Activated T-cell treated with anti-CD3 and anti-CD28 coated beads, Interleukin-2, amount 50 U/mL, for 24 hours (primary cell): ENCODE data around the gene SCGB1C2.

Experiments used
- DNase-seq: peaks from one replicate; pipeline ENCODE4 v3.0.0-alpha.2; 2020
- H3K27ac Mint-ChIP-seq: 2 replicates; pipeline ENCODE4 v1.8.0; 2020; ENCODE audit warnings: mild to moderate bottlenecking, mixed read lengths
- H3K27me3 Mint-ChIP-seq: 2 replicates; pipeline ENCODE4 v1.8.0; 2020; ENCODE audit warnings: mixed read lengths
- H3K36me3 Mint-ChIP-seq: 2 replicates; pipeline ENCODE4 v1.8.0; 2020; ENCODE audit warnings: low read depth, mixed read lengths
- H3K4me1 Mint-ChIP-seq: 2 replicates; pipeline ENCODE4 v1.8.0; 2020; ENCODE audit warnings: low read depth, mixed read lengths
- H3K4me3 Mint-ChIP-seq: 2 replicates; pipeline ENCODE4 v1.8.0; 2020; ENCODE audit warnings: mild to moderate bottlenecking, moderate library complexity, mixed read lengths
- H3K9me3 Mint-ChIP-seq: 2 replicates; pipeline ENCODE4 v1.8.0; 2020; ENCODE audit warnings: mixed read lengths

Gene SCGB1C2

DNA sequence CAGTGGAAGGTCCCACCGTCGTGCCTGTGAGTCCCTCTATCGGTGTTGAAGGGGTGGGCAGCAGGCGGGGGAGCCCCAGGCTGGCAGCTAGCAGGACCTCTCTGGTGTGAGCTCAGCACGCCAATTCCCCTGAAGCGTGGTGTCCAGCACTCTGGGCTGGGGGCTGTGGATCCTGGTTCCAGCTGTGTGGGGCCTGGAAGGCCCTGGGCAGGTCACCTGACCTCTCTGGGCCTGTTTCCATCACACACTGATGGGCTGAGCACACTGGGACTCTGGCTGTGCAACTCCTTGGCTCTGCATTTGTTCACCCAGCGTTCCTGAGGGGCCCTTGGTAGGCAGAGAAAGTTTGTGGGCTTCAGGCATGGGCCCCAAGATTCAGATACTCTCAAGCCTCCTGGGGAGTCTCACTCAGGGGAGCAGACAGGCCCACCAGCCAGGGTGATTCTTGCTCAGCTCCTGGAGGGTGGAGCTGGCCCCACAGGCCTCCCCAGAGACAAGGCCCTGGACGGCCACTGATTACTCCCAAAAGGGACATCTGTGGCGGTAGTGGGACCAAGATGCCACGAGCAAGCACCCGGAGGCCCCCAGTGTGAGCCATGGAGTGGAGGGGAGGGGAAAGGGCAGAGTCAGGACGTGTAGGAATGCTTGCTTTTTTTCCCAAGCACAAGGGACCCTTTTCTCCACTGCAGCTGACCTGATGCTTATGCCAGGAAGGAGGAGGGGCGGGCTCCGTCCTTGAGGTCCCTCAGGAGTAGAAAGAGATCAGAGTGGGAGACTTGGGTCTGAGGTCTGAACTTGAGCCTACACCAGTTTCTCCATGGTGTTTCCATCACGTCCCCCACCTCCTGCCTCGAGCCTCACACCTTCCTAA is 8.5 kb downstream of the SCGB1C2 start:
- H3K9me3 Mint-ChIP-seq: no peaks in the 10 kb centered on the region
- H3K4me1 Mint-ChIP-seq: peaks cover 2% of the 10 kb centered on the region
- H3K4me3 Mint-ChIP-seq: no peak overlapping the region
- peak; percentile 20 for DNase-seq
- H3K27ac Mint-ChIP-seq: no peak overlapping the region
- no peaks in the 10 kb centered on the region for H3K36me3 Mint-ChIP-seq
- H3K27me3 Mint-ChIP-seq: peaks cover 7% of the 10 kb centered on the region

- Mint-ChIP-seq H3K27me3 (peaks cover 7% of the 10 kb centered on the region), H3K36me3 (no peaks in the 10 kb centered on the region), H3K9me3 (no peaks in the 10 kb centered on the region)
Measured at GRCh38 chr17:146546-146945, 9.2 kb downstream of the SCGB1C2 start.

DNA sequence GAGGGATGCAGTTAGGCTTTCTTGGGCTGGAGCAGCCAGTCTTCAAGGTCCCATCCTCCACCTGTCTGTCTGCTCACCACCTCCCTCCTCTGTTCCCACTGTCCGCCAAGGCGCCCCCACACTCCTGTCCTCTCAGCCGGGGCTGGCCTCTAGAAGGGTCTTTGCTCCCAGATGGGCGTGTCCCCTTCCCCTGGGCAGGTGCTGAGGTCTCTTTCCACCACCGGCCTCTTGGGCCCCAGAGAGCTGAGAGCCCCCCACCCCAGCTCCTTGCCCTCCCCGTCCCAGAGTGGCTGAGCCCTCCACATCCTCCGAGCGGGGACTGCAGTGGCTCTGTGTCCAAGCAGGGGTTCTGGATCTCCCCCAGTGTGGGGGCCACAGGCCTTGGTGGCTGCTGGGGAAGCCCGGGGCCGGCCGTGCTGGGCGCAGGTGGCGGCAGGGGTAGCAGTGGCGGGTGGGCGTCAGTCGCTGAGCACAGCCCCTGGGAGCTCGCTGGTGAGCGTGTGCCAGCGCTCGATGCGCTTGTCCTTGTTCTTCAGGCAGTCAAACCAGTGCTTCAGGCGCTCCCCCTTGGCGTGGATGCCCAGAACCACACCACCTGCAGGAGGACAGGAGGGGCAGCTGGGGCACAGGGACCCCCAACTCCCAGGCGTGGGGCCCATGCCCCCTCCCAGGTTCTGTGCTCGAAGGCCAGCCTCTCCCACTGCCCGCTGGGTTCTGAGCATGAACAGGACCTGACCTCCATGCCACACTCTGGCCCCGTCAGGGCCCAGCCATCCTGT is 9.8 kb downstream of the SCGB1C2 start:
- no peaks in the 10 kb centered on the region for H3K36me3 Mint-ChIP-seq
- DNase-seq: peak; percentile 16
- no peaks in the 10 kb centered on the region for H3K9me3 Mint-ChIP-seq
- H3K4me3 Mint-ChIP-seq: no peak overlapping the region
- H3K27ac Mint-ChIP-seq: no peak overlapping the region
- peaks cover 5% of the 10 kb centered on the region for H3K27me3 Mint-ChIP-seq
- H3K4me1 Mint-ChIP-seq: peaks cover 2% of the 10 kb centered on the region

More at GRCh38 chr17:146546-146945, 9.2 kb downstream of the SCGB1C2 start:
- H3K27ac Mint-ChIP-seq: no peak overlapping the region
- DNase-seq: no peak
- peaks cover 2% of the 10 kb centered on the region for H3K4me1 Mint-ChIP-seq
- no peak overlapping the region for H3K4me3 Mint-ChIP-seq

GRCh38 chr17:147796-148740 is 10.7 kb downstream of the SCGB1C2 start:
- Mint-ChIP-seq H3K4me3 (no peak overlapping the region), H3K27me3 (peaks cover 3% of the 10 kb centered on the region), H3K27ac (no peak overlapping the region), H3K36me3 (no peaks in the 10 kb centered on the region), H3K4me1 (peaks cover 2% of the 10 kb centered on the region), H3K9me3 (no peaks in the 10 kb centered on the region)
- DNase-seq: peak; percentile 17

DNA sequence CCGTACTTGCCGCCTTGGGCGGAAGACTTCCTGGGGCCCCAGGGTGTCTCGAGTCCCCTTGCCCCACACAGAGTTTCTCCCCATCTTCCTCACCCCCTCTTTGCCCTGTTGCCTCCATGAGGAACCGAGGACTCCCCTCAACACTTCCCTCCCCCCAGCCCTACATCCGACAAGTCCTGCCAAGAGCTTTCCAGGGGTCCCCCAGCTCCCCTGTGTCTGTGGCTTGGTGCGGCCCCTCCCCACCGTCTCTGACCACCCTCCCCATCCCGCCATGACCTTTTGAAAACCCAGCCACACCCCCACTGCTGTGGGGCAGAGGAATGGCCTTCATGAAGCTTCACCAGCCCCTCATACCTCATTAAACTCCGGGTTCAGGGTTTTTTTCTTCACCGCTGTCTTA is 11.4 kb downstream of the SCGB1C2 start:
- Mint-ChIP-seq H3K27me3 (no peaks in the 10 kb centered on the region), H3K9me3 (no peaks in the 10 kb centered on the region), H3K36me3 (no peaks in the 10 kb centered on the region), H3K4me1 (no peaks in the 10 kb centered on the region), H3K27ac (no peak overlapping the region), H3K4me3 (no peak overlapping the region)
- DNase-seq: no peak

GRCh38 chr17:149231-149630 is 11.9 kb downstream of the SCGB1C2 start:
- no peak overlapping the region for H3K27ac Mint-ChIP-seq
- H3K9me3 Mint-ChIP-seq: no peaks in the 10 kb centered on the region
- H3K36me3 Mint-ChIP-seq: no peaks in the 10 kb centered on the region

GRCh38 chr17:149897-150584 is 12.7 kb downstream of the SCGB1C2 start:
- Mint-ChIP-seq H3K4me1 (no peaks in the 10 kb centered on the region), H3K36me3 (no peaks in the 10 kb centered on the region), H3K27me3 (no peaks in the 10 kb centered on the region), H3K27ac (no peak overlapping the region), H3K9me3 (no peaks in the 10 kb centered on the region), H3K4me3 (no peak overlapping the region)
- no peak for DNase-seq

More at GRCh38 chr17:149231-149630, 11.9 kb downstream of the SCGB1C2 start:
- no peak overlapping the region for H3K4me3 Mint-ChIP-seq
- no peaks in the 10 kb centered on the region for H3K4me1 Mint-ChIP-seq
- no peaks in the 10 kb centered on the region for H3K27me3 Mint-ChIP-seq
- DNase-seq: no peak

DNA sequence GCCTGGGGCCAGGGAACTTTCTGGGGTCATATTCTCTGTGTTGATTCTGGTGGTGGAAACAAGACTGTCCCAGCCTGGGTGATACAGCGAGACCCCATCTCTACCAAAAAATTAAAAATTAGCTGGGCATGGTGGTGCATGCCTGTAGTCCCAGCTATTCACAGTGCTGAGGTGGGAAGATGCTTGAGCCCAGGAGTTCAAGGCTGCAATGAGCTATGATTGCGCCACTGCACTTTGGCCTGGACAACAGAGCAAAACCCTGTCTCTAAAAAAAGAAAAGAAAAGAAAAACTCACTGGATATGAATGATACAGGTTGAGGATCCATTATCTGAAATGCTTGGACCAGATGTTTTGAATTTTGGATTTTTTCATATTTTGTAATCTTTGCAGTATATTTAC is 13.6 kb downstream of the SCGB1C2 start:
- H3K9me3 Mint-ChIP-seq: no peaks in the 10 kb centered on the region
- no peaks in the 10 kb centered on the region for H3K4me1 Mint-ChIP-seq
- H3K27me3 Mint-ChIP-seq: no peaks in the 10 kb centered on the region
- H3K4me3 Mint-ChIP-seq: no peak overlapping the region
- H3K27ac Mint-ChIP-seq: no peak overlapping the region
- no peak for DNase-seq
- no peaks in the 10 kb centered on the region for H3K36me3 Mint-ChIP-seq

GRCh38 chr17:151886-152859 is 14.8 kb downstream of the SCGB1C2 start:
- Mint-ChIP-seq H3K27ac (no peak overlapping the region), H3K4me1 (no peaks in the 10 kb centered on the region), H3K36me3 (no peaks in the 10 kb centered on the region), H3K4me3 (no peak overlapping the region), H3K27me3 (no peaks in the 10 kb centered on the region), H3K9me3 (no peaks in the 10 kb centered on the region)
- no peak for DNase-seq

GRCh38 chr17:152860-153420 is 15.6 kb downstream of the SCGB1C2 start:
- no peaks in the 10 kb centered on the region for H3K4me1 Mint-ChIP-seq
- no peaks in the 10 kb centered on the region for H3K36me3 Mint-ChIP-seq
- no peak overlapping the region for H3K27ac Mint-ChIP-seq
- H3K9me3 Mint-ChIP-seq: no peaks in the 10 kb centered on the region
- H3K27me3 Mint-ChIP-seq: no peaks in the 10 kb centered on the region
- no peak overlapping the region for H3K4me3 Mint-ChIP-seq
- DNase-seq: no peak

DNA sequence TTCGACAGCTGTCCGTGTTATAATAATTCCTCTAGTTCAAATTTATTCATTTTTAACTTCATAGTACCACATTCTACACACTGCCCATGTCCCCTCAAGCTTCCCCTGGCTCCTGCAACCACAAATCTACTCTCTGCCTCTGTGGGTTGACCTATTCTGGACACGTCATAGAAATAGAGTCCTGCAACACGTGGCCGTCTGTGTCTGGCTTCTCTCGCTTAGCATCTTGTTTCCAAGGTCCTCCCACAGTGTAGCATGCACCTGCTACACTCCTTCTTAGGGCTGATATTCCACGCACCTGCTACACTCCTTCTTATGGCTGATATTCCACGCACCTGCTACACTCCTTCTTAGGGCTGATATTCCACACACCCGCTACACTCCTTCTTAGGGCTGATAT is 16.5 kb downstream of the SCGB1C2 start:
- H3K27ac Mint-ChIP-seq: no peak overlapping the region
- H3K36me3 Mint-ChIP-seq: no peaks in the 10 kb centered on the region
- no peaks in the 10 kb centered on the region for H3K27me3 Mint-ChIP-seq
- no peaks in the 10 kb centered on the region for H3K4me1 Mint-ChIP-seq
- no peaks in the 10 kb centered on the region for H3K9me3 Mint-ChIP-seq
- H3K4me3 Mint-ChIP-seq: no peak overlapping the region
- no peak for DNase-seq

- Mint-ChIP-seq H3K4me1 (no peaks in the 10 kb centered on the region), H3K36me3 (no peaks in the 10 kb centered on the region), H3K4me3 (no peak overlapping the region), H3K27me3 (no peaks in the 10 kb centered on the region), H3K9me3 (no peaks in the 10 kb centered on the region), H3K27ac (no peak overlapping the region)
- DNase-seq: no peak
Measured at GRCh38 chr17:155576-155975, 18.2 kb downstream of the SCGB1C2 start.
